ENCODE results near the gene GUCY1B1.

GRCh38 chr4:155765149-155765548 lies 6.3 kb downstream of the GUCY1B1 start:
- no peak for TF ChIP-seq EZH2 (IDR thresholded peaks at IDR 0.05; ENCODE audit: borderline replicate concordance, low read depth, low read length, severe bottlenecking)
- TF ChIP-seq, protein P1, sequence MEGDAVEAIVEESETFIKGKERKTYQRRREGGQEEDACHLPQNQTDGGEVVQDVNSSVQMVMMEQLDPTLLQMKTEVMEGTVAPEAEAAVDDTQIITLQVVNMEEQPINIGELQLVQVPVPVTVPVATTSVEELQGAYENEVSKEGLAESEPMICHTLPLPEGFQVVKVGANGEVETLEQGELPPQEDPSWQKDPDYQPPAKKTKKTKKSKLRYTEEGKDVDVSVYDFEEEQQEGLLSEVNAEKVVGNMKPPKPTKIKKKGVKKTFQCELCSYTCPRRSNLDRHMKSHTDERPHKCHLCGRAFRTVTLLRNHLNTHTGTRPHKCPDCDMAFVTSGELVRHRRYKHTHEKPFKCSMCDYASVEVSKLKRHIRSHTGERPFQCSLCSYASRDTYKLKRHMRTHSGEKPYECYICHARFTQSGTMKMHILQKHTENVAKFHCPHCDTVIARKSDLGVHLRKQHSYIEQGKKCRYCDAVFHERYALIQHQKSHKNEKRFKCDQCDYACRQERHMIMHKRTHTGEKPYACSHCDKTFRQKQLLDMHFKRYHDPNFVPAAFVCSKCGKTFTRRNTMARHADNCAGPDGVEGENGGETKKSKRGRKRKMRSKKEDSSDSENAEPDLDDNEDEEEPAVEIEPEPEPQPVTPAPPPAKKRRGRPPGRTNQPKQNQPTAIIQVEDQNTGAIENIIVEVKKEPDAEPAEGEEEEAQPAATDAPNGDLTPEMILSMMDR (IDR thresholded peaks at IDR 0.05; ENCODE audit: borderline replicate concordance, extremely low read depth, low read length, poor library complexity, severe bottlenecking): no peak
